CD14-positive monocyte (primary cell): ENCODE data around the gene EXTL1. TPM values are rescaled to one million over a fixed set of nuclear protein-coding genes. Genes with fewer than 3 reads are reported as not detected.

Experiments
- DNase-seq, 3 donors: peaks; one replicate each; pipeline ENCODE4 v3.0.0-alpha.2; 2011 to 2022
- H2AFZ ChIP-seq: 2 replicates; pipeline ENCODE4 v1.6.0; 2012; ENCODE audit warnings: mild to moderate bottlenecking, low read depth, low read length, inconsistent platforms; ENCODE audit not compliant: insufficient read depth, poor library complexity, severe bottlenecking
- H3K27ac ChIP-seq, 2 donors: 1 replicate in 1 of 2; 2 replicates in 1 of 2; pipeline ENCODE4 v1.5.1; 2012 to 2013; ENCODE audit warnings: low read length in 2 of 2, control low read depth in 1 of 2, inconsistent platforms in 1 of 2, low read depth in 1 of 2, mild to moderate bottlenecking in 1 of 2
- H3K27me3 ChIP-seq, 2 donors: one replicate each; pipeline versions ENCODE4 v1.6.0 to v1.6.1; 2011 to 2013; ENCODE audit warnings: low read length in 2 of 2; ENCODE audit not compliant: control insufficient read depth in 2 of 2, insufficient read depth in 2 of 2
- H3K36me3 ChIP-seq, 2 donors: replicated peaks in 1 of 2; 1 replicate in 1 of 2; 2 replicates in 1 of 2; pipeline versions ENCODE4 v1.5.1 to v1.6.1; 2012 to 2013; ENCODE audit warnings: low read length in 2 of 2, control low read depth in 1 of 2, inconsistent platforms in 1 of 2, mild to moderate bottlenecking in 1 of 2; ENCODE audit not compliant: insufficient read depth in 2 of 2, control insufficient read depth in 1 of 2
- H3K4me1 ChIP-seq, 2 donors: 1 replicate in 1 of 2; 2 replicates in 1 of 2; pipeline versions ENCODE4 v1.5.1 to v1.6.1; 2012 to 2013; ENCODE audit warnings: low read length in 2 of 2, control low read depth in 1 of 2, inconsistent platforms in 1 of 2, mild to moderate bottlenecking in 1 of 2, moderate library complexity in 1 of 2; ENCODE audit not compliant: insufficient read depth in 2 of 2, control insufficient read depth in 1 of 2
- H3K4me2 ChIP-seq: replicated peaks from 2 replicates; pipeline ENCODE3; 2012; ENCODE audit warnings: low read length, moderate library complexity, mild to moderate bottlenecking; ENCODE audit not compliant: poor library complexity, severe bottlenecking; ENCODE audit errors: extremely low read depth
- H3K4me3 ChIP-seq, 3 experiments: fragments of 200-600 bp in 1 of 3; sonication (generic) in 1 of 3; replicated peaks in 1 of 3; 1 replicate in 2 of 3; 2 replicates in 1 of 3; pipeline ENCODE4 v1.5.1; 2011 to 2013; ENCODE audit warnings: low read length in 3 of 3, mild to moderate bottlenecking in 3 of 3, control low read depth in 2 of 3, low read depth in 2 of 3, inconsistent platforms in 1 of 3, moderate library complexity in 1 of 3
- H3K79me2 ChIP-seq: 2 replicates; pipeline ENCODE4 v1.6.0; 2012; ENCODE audit warnings: mild to moderate bottlenecking, control low read depth, inconsistent platforms, low read length, moderate library complexity; ENCODE audit not compliant: insufficient read depth
- H3K9ac ChIP-seq: 2 replicates; pipeline ENCODE4 v1.6.0; 2017; ENCODE audit warnings: low read length, mild to moderate bottlenecking; ENCODE audit not compliant: insufficient read depth, poor library complexity, severe bottlenecking
- H3K9me3 ChIP-seq, 2 donors: replicated peaks in 1 of 2; 1 replicate in 1 of 2; 2 replicates in 1 of 2; pipeline versions ENCODE4 v1.5.1 to v1.6.1; 2012 to 2013; ENCODE audit warnings: low read length in 2 of 2, control low read depth in 1 of 2; ENCODE audit not compliant: control insufficient read depth in 1 of 2, insufficient read depth in 1 of 2
- H4K20me1 ChIP-seq: 2 replicates; pipeline ENCODE4 v1.6.0; 2012; ENCODE audit warnings: mild to moderate bottlenecking, low read length, control low read depth, moderate library complexity; ENCODE audit not compliant: insufficient read depth
- H3K27ac Mint-ChIP-seq, 7 donors: one replicate each; pipeline ENCODE4 v1.8.0; 2020; ENCODE audit warnings: mild to moderate bottlenecking in 7 of 7, mixed read lengths in 7 of 7, moderate library complexity in 6 of 7, inconsistent platforms in 2 of 7
- H3K27me3 Mint-ChIP-seq, 3 donors: one replicate each; pipeline ENCODE4 v1.8.0; 2021 to 2022; ENCODE audit warnings: low read depth in 3 of 3, mild to moderate bottlenecking in 3 of 3, mixed read lengths in 3 of 3, moderate library complexity in 3 of 3, inconsistent platforms in 1 of 3
- H3K36me3 Mint-ChIP-seq, 2 donors: one replicate each; pipeline ENCODE4 v1.8.0; 2020; ENCODE audit warnings: mixed read lengths in 2 of 2, inconsistent platforms in 1 of 2, mild to moderate bottlenecking in 1 of 2
- H3K4me1 Mint-ChIP-seq: one replicate; pipeline ENCODE4 v1.8.0; 2020; ENCODE audit warnings: mild to moderate bottlenecking, mixed read lengths
- H3K4me3 Mint-ChIP-seq, 2 donors: one replicate each; pipeline ENCODE4 v1.8.0; 2020; ENCODE audit warnings: mild to moderate bottlenecking in 2 of 2, mixed read lengths in 2 of 2, moderate library complexity in 1 of 2
- H3K9me3 Mint-ChIP-seq, 7 donors: one replicate each; pipeline ENCODE4 v1.8.0; 2020 to 2022; ENCODE audit warnings: mixed read lengths in 7 of 7, mild to moderate bottlenecking in 6 of 7, moderate library complexity in 6 of 7, inconsistent platforms in 2 of 7
- WGBS: methylation state at CpG from one replicate; pipeline ENCODE4 v1.1.5; 2013; ENCODE audit warnings: missing lambda C conversion rate; ENCODE audit not compliant: insufficient coverage; 5-methylcytosine and 5-hydroxymethylcytosine counted together
- intact Hi-C, 2 donors: fragments of 100-400 bp; cut with micrococcal nuclease; formaldehyde crosslinking; loops; one replicate each; pipeline versions ENCODE4 v1.15.0 to v1.15.1; 2023
- polyA plus RNA-seq, 3 donors: library from polyadenylated mRNA; depleted of rRNA in 1 of 3; unstranded in 2 of 3; stranded (reverse) in 1 of 3; fragments of 300-500 nt in 2 of 3; fragments of >200 nt in 1 of 3; fragmentation: Illumina TruSeq in 2 of 3; gene quantifications; 1 replicate in 2 of 3; 2 replicates in 1 of 3; pipeline ENCODE4 v1.2.3, GENCODE V29; 2012 to 2021
- TF ChIP-seq, protein P1 (sequence below): fragments of 200-600 bp; IDR thresholded peaks from one replicate; pipeline ENCODE4 v1.8.0; 2022; ENCODE audit warnings: antibody characterized with exemption, mild to moderate bottlenecking

The EXTL1 gene
- polyA plus RNA-seq, 3 donors: not detected

- Mint-ChIP-seq H3K4me1 (no peaks in the 10 kb centered on the region), H3K9me3 (no peaks in the 10 kb centered on the region), H3K27me3 (peaks cover 8 to 23% (median 18%) of the 10 kb centered on the region in 3 donors), H3K36me3 (no peaks in the 10 kb centered on the region), H3K4me3 (no peak overlapping the region), H3K27ac (no peak overlapping the region)
- no peak overlapping the region for H3K9ac ChIP-seq
- H3K27ac ChIP-seq: no peak overlapping the region
- TF ChIP-seq, protein P1, sequence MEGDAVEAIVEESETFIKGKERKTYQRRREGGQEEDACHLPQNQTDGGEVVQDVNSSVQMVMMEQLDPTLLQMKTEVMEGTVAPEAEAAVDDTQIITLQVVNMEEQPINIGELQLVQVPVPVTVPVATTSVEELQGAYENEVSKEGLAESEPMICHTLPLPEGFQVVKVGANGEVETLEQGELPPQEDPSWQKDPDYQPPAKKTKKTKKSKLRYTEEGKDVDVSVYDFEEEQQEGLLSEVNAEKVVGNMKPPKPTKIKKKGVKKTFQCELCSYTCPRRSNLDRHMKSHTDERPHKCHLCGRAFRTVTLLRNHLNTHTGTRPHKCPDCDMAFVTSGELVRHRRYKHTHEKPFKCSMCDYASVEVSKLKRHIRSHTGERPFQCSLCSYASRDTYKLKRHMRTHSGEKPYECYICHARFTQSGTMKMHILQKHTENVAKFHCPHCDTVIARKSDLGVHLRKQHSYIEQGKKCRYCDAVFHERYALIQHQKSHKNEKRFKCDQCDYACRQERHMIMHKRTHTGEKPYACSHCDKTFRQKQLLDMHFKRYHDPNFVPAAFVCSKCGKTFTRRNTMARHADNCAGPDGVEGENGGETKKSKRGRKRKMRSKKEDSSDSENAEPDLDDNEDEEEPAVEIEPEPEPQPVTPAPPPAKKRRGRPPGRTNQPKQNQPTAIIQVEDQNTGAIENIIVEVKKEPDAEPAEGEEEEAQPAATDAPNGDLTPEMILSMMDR: no peak
- intact Hi-C loops: no loop called here
- H3K4me2 ChIP-seq: no peak overlapping the region
- no peaks in the 10 kb centered on the region for H3K9me3 ChIP-seq
- no peaks in the 10 kb centered on the region for H4K20me1 ChIP-seq
- no peaks in the 10 kb centered on the region for H3K27me3 ChIP-seq
- no peak overlapping the region for H2AFZ ChIP-seq
- DNase-seq: no peak
- H3K4me3 ChIP-seq: no peak overlapping the region
- WGBS: 97% methylated on average over 7 of the region's 12 CpGs
- H3K79me2 ChIP-seq: no peaks in the 10 kb centered on the region
- no peaks in the 10 kb centered on the region for H3K4me1 ChIP-seq
- no peaks in the 10 kb centered on the region for H3K36me3 ChIP-seq
Measured at GRCh38 chr1:26060832-26061574, 39.4 kb downstream of the EXTL1 start.

DNA sequence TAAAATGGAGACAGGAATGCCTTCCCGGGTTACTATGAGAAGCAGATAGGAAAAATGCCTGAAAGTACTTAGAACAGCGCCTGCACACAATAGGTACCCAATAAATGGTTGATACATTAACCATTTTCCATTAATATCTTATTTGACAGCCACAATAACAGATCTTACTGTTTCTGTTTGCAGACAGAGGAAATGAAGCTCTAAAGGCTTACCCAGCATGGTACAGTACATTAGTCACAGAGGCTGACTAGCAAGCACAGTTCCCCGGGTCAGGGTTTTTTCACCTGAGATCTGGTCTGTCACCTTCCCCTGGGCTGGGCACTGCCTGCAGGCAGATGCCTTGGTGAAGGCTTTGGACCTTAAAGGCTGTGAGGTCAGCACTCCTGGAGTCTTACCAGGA, 43.0 kb downstream of the EXTL1 start:
- no peaks in the 10 kb centered on the region for H3K79me2 ChIP-seq
- TF ChIP-seq, protein P1: no peak
- H3K27me3 ChIP-seq: no peaks in the 10 kb centered on the region
- H4K20me1 ChIP-seq: no peaks in the 10 kb centered on the region
- intact Hi-C loops: no loop called here
- no peak for DNase-seq
- Mint-ChIP-seq H3K27me3 (peaks cover 4 to 21% (median 14%) of the 10 kb centered on the region in 3 donors), H3K4me1 (no peaks in the 10 kb centered on the region), H3K4me3 (no peak overlapping the region), H3K27ac (no peak overlapping the region), H3K36me3 (no peaks in the 10 kb centered on the region), H3K9me3 (no peaks in the 10 kb centered on the region)
- no peaks in the 10 kb centered on the region for H3K9me3 ChIP-seq
- no peaks in the 10 kb centered on the region for H3K36me3 ChIP-seq
- H3K27ac ChIP-seq: no peak overlapping the region
- no peak overlapping the region for H3K4me3 ChIP-seq
- H2AFZ ChIP-seq: no peak overlapping the region
- no peak overlapping the region for H3K9ac ChIP-seq
- WGBS: 85% methylated on average over 1 of the region's 3 CpGs
- no peak overlapping the region for H3K4me2 ChIP-seq
- no peaks in the 10 kb centered on the region for H3K4me1 ChIP-seq
